Measurements from ENCODE around the gene ARMC5.

DNA sequence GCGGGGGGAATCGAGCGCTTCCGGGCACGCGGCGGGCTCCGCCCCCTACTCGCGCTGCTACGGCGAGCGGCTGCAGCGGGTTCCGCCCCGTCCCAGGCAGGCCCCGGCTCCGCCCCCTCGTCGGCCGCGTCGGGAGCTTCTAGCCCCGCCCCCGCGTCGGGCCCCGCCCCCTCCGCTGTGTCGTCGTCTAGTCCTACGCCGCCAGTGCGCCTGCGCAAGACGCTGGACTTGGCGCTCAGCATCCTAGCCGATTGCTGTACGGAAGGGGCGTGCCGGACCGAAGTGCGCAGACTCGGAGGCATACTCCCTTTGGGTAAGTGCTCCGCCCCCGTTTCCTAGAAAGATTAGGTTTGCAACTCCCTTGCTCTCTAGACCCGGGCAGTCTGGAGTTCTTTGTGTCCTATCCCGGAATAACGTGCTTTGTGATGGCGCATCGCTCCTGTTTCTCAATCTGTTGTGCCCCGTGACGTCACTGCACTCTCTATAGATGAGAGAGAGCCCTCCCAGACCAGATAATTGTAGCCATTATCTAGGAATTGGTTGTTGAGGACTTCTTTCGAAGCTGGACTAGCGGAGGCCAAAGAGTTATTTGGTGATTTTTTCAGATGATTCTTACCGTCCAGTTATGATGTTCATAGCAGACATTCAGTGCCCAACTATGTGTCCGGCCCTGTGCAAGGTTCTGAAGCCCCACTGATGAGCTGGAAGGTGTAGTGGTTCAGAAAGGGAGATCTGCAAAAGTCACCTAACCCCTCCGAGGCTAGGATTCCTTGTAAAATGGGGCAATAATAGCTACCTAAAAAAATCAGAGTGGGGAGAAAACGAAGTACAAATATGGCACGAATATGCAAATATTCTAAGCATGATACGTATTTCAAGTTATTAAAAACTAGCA, 633 bp downstream of the ARMC5 start:
- TF ChIP-seq, protein P1, sequence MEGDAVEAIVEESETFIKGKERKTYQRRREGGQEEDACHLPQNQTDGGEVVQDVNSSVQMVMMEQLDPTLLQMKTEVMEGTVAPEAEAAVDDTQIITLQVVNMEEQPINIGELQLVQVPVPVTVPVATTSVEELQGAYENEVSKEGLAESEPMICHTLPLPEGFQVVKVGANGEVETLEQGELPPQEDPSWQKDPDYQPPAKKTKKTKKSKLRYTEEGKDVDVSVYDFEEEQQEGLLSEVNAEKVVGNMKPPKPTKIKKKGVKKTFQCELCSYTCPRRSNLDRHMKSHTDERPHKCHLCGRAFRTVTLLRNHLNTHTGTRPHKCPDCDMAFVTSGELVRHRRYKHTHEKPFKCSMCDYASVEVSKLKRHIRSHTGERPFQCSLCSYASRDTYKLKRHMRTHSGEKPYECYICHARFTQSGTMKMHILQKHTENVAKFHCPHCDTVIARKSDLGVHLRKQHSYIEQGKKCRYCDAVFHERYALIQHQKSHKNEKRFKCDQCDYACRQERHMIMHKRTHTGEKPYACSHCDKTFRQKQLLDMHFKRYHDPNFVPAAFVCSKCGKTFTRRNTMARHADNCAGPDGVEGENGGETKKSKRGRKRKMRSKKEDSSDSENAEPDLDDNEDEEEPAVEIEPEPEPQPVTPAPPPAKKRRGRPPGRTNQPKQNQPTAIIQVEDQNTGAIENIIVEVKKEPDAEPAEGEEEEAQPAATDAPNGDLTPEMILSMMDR (conservative IDR thresholded peaks at IDR 0.05), result no peak
- no peak for TF ChIP-seq ZFX (IDR thresholded peaks at IDR 0.05)
